ENCODE results near the gene TSPAN12. TPM values are rescaled to one million over a fixed set of nuclear protein-coding genes. Genes with fewer than 3 reads are reported as not detected.

The TSPAN12 gene
- polyA plus RNA-seq, 1 donor from 2014 or later, result 2.2 TPM

Other genes starting within 250 kb of the TSPAN12 start
- gene ING3, start 92.6 kb upstream of the TSPAN12 start, polyA plus RNA-seq, result 19.4 and 19.7 TPM in 2 replicates
- gene CPED1, start 130.6 kb upstream of the TSPAN12 start, polyA plus RNA-seq, result not detected in 2 replicates